Mononuclear cell (primary cell): ENCODE results near the gene GJA9. TPM values are rescaled to one million over a fixed set of nuclear protein-coding genes. Genes with fewer than 3 reads are reported as not detected.
A peak's percentile ranks its signal among the peaks of the same experiment; 100 is the strongest.

ENCODE experiments used
- H3K27me3 ChIP-seq: 2 replicates; pipeline ENCODE4 v1.6.0; 2011; ENCODE audit warnings: low read length, control low read depth; ENCODE audit not compliant: insufficient read depth
- H3K4me1 ChIP-seq: 2 replicates; pipeline ENCODE4 v1.5.1; 2011; ENCODE audit warnings: mild to moderate bottlenecking, low read length, control low read depth; ENCODE audit not compliant: insufficient read depth
- H3K4me3 ChIP-seq: 2 replicates; pipeline ENCODE4 v1.5.1; 2011; ENCODE audit warnings: mild to moderate bottlenecking, low read length, moderate library complexity
- H3K9me3 ChIP-seq: 2 replicates; pipeline ENCODE4 v1.5.1; 2011; ENCODE audit warnings: low read depth, mild to moderate bottlenecking, control low read depth, low read length
- total RNA-seq: library from RNA; depleted of rRNA; stranded (reverse); fragments of >200 nt; gene quantifications from one replicate; pipeline ENCODE4 v1.2.3, GENCODE V29; 2012

The GJA9 gene
- total RNA-seq, 1 donor = not detected

DNA sequence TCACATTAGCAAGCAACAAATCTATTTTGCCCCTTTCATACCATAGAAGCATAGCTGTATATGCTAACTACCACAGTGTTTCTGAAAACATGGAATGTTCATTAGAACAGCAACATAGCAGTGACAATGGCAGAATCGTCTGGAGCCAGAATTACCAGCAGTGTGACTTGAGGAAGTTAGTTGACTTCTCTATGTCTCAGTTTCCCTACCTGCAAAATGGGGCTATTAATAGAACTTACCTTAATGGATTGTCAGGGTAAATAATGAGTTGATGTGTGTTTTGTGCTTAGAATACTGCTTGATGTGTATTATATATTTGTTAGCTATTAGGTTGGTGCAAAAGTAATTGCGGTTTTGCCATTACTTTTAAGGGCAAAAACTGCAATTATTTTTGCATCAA, 14.8 kb upstream of the GJA9 start:
- Histone ChIP-seq H3K9me3 (no peaks in the 10 kb centered on the region), H3K27me3 (no peaks in the 10 kb centered on the region), H3K4me1 (no peaks in the 10 kb centered on the region), H3K4me3 (no peak overlapping the region)

DNA sequence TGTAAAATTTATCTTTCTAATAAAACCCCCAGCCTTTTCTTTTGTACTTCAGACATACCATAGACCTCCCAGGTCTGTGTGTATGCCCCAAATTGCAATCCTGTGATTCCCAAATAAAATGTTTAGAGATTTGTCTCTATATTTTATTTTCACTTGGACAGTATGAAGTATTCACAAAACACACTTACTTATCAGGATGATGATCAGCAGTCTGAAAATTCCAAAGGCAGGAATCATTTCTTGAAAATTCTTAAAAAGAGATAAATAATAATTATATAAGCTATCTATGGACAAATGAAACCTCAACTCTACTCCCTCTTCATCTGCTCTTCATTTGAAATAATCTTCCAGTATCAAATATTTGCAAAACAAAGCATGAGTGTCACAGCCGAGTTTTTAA, 11.6 kb upstream of the GJA9 start:
- H3K9me3 ChIP-seq = no peaks in the 10 kb centered on the region
- H3K27me3 ChIP-seq = no peaks in the 10 kb centered on the region
- no peaks in the 10 kb centered on the region for H3K4me1 ChIP-seq
- no peak overlapping the region for H3K4me3 ChIP-seq

DNA sequence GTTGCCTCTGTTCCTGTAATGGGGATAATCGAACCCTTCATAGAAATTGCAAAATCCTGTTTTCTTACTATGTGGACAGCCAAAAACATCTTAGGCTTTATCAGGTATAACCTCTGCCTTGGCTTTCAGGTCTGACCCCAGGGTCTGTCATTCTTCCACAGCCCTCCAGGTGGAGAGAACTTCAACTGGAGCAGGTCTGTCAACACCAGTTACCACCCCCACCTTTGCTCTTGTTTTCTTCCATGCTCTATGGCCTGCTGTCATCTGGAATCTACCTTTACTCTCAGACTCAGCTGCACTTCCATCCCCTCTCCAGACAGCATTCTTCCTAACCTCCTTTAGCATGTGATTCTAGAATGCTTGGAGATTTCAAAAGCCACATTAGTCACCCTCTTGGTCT, 10.4 kb upstream of the GJA9 start:
- Histone ChIP-seq H3K9me3 (no peaks in the 10 kb centered on the region), H3K27me3 (no peaks in the 10 kb centered on the region), H3K4me3 (no peak overlapping the region), H3K4me1 (no peaks in the 10 kb centered on the region)

DNA sequence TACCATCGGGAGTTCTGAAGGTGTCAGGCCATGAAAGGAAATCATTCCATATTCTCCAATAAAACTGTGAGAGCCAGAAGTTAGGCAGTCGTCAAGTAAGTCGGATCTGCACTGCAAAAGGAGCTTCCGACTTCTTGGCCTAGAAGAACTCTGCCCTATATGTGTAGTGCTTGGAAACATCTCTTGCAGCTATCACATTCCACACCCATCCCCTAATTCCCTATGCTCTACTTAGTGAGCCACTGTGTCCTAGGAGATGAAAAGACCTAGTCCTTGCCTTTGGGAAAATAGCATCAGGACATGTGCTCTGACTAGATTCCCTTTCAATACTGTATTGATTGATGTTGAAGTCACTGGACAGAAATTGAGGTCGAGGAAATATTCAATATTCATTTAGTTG, 8.2 kb upstream of the GJA9 start:
- Histone ChIP-seq H3K4me1 (no peaks in the 10 kb centered on the region), H3K4me3 (no peak overlapping the region), H3K27me3 (no peaks in the 10 kb centered on the region), H3K9me3 (no peaks in the 10 kb centered on the region)

DNA sequence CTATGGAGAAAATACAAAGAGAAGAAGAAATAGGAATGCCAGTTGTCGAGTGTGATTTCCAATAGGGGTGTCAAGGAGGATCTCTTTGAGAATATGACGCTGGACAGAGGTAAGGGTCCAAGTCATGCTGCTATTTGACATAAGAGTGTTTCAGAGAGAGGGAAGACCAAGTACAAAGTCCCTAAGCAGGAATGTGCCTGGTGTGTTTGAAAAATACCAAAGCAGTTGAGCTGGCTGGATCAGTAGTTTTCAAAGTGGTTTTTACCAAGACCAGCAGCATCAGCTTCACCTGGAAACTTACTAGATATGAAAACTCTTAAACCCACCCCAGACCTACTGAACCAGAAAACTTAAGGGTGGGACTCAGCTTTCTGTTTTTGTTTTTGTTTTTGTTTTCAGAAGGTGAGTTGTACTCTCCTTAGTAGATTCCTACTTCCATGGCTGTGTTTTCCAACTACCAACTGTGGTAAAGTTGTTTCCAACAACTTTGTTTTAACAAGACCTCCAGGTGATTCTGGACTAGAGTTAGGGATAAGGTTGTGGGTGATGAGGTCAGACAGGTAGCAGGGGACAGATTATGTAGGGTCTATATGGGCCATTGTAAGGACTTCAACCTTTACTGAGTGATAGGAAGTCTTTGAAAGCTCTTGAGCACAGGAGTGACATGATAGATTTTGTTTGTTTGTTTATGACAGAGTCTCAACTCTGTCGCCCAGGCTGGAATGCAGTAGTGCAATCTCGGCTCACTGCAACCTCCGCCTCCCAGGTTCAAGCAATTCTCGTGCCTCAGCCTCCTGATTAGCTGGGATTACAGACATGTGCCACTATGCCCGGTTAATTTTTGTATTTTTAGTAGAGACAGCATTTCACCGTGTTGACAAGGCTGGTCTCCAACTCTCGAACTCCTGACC, 7.3 kb upstream of the GJA9 start:
- Histone ChIP-seq H3K27me3 (no peaks in the 10 kb centered on the region), H3K4me1 (no peaks in the 10 kb centered on the region), H3K9me3 (no peaks in the 10 kb centered on the region), H3K4me3 (no peak overlapping the region)

DNA sequence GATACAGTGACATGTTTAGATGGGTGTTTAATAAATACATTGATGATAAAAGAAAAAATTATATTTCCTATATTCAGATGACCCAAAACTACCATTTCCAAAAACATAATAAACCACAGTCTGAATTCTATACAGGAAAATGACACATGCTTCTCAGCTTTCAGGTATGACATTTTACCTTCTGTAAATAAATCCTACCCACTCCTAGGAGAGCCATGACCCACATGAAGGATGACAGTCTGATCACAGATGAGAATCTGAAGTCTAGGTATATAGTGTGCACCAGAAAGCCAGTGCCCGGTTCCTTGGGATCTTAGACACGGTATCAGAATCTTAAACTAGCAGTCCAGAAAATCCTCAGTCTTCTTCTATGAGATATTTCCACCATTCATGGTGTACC, 3.7 kb upstream of the GJA9 start:
- H3K4me3 ChIP-seq = no peak overlapping the region
- H3K4me1 ChIP-seq = no peaks in the 10 kb centered on the region
- no peaks in the 10 kb centered on the region for H3K9me3 ChIP-seq
- H3K27me3 ChIP-seq = no peaks in the 10 kb centered on the region

DNA sequence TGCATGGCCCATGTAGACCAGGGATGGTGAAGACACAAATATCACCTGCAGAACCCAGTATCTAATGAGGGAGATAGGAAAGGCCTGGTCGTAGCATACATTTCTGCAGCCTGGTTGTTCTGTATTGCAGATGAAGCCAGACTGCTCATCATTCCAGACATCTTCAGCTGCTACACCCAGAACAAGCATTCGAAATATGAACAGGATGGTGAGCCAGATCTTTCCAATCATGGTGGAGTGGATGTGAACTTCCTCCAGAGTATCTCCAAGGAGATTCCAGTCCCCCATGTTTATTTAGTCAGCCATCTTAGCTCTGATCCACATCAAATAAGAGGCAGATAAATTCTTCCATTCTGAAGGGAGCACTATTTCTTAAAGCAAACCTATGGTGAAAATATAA, 5.6 kb downstream of the GJA9 start:
- H3K27me3 ChIP-seq = no peaks in the 10 kb centered on the region
- H3K9me3 ChIP-seq = no peaks in the 10 kb centered on the region
- no peak overlapping the region for H3K4me3 ChIP-seq
- H3K4me1 ChIP-seq = peaks cover 20% of the 10 kb centered on the region

DNA sequence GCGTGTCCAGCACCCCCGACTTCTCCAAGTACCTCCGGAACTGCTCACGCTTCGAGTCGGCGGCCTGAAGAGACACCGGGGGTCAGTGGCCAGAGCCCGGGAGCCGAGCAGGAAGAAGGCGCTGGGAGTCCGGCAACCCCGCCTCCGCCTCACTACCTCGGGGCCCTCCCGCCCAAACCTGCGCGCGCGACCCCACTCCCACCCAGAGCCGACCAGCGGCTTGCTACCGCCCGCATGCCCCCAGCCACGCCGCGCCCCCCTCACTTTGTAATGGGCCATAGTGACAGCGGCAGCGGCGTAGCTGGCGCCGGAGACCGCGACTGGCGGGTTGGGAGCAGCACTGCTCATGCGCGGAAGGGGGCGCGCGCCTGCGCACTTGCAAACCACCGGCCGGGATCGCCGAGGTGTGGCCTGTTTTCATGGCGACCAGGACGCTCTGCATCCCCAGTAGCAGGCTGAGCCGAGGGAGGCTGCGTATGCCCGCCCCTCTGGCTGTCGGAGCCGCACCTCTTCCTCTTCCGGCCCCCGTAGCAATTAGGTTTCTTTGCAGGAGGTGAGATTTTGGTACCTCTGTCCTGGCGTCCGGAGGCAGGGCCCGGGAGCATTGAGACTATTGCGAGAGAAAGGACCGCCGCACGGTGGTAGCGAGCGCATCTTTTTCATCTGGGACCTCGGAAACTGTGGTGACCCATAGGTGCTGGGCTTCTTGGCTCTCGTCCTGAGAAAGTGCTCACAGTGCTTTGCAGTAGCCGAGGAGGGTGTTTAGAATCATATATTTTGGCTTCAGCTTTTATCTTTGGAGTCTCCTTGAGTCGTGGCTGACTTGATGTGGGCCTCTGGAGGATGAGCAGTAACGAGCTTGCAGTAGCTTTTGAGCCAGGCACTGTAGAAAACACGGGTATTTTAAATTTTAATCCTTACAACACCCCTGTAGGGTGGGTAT, 8.1 kb downstream of the GJA9 start, which contains the start of gene MYCBP:
Gene MYCBP, minus strand, starts transcription at position 322 of the 943 bp plus-strand sequence. Its CDS starts 43 bp downstream, at position 279.
- H3K9me3 ChIP-seq = no peaks in the 10 kb centered on the region
- peaks cover 20% of the 10 kb centered on the region for H3K4me1 ChIP-seq
- H3K4me3 ChIP-seq = peak within 1 kb of the TSS; percentile 79
- H3K27me3 ChIP-seq = no peaks in the 10 kb centered on the region

DNA sequence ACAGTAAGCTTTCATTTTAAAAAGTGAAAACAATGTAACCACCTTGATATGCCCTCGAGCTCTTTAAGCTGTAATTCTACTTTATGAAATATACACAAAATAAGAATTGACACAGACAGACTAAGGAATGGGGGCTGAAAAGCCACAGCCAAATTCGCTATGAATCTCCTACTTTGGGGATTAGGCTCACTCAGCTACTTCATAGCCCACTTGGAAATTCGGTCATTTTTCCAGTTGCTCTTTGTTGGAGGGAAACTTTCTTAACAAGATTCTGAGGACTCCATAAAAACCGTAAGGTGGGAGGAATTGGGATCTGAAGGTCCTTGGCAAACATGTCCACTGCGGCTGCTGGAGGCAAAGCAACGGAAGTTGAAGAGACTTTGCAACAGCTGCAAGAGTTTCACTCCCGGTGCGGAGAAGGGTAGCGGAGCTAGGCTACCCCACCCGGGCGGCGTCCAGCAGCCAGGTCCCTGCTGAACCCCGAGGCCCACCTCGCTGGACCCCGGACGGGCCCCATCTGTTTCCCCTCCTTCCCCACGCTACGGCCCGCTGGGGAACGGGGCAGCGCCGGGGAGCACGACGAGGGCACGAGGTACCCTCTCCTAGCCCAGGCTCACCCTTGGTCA, 8.9 kb downstream of the GJA9 start:
- Histone ChIP-seq H3K4me3 (peak overlapping the region; percentile 79), H3K9me3 (no peaks in the 10 kb centered on the region), H3K4me1 (peaks cover 26% of the 10 kb centered on the region), H3K27me3 (no peaks in the 10 kb centered on the region)

DNA sequence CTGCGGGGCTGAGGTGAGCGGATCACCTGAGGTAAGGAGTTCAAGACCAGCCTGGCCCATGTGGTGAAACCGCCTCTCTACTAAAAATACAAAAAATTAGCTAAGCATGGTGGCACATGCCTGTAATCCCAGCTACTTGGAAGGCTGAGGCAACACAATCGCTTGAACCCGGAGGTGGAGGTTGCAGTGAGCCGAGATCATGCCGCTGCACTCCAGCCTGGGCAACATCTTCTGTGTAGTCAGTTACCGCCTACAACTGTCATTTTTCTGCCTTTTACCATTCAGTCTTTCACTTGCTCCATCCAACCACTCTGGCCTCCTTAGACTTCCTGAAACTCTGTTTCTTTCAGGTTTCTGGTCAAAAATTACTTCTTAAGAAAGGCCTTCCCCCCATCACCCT, 10.4 kb downstream of the GJA9 start:
- Histone ChIP-seq H3K4me1 (peaks cover 26% of the 10 kb centered on the region), H3K9me3 (no peaks in the 10 kb centered on the region), H3K27me3 (no peaks in the 10 kb centered on the region), H3K4me3 (no peak overlapping the region)

DNA sequence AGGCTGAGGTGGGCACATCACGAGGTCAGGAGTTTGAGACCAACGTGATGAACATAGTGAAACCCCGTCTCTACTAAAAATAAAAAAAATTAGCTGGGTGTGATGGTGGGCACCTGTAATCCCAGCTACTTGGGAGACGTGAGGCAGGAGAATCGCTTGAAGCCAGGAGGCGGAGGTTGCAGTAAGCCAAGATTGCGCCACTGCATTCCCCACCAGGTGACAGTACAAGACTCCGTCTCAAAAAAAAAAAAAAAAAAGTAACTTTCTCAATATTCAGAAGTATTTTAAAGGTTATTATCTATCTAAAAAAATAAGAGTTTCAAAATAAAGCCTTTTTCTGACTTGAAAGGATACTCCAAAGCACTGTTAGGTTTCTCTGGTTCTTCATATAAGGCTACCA, 14.2 kb downstream of the GJA9 start:
- no peak overlapping the region for H3K4me3 ChIP-seq
- H3K4me1 ChIP-seq = peaks cover 14% of the 10 kb centered on the region
- H3K9me3 ChIP-seq = no peaks in the 10 kb centered on the region
- H3K27me3 ChIP-seq = no peaks in the 10 kb centered on the region

DNA sequence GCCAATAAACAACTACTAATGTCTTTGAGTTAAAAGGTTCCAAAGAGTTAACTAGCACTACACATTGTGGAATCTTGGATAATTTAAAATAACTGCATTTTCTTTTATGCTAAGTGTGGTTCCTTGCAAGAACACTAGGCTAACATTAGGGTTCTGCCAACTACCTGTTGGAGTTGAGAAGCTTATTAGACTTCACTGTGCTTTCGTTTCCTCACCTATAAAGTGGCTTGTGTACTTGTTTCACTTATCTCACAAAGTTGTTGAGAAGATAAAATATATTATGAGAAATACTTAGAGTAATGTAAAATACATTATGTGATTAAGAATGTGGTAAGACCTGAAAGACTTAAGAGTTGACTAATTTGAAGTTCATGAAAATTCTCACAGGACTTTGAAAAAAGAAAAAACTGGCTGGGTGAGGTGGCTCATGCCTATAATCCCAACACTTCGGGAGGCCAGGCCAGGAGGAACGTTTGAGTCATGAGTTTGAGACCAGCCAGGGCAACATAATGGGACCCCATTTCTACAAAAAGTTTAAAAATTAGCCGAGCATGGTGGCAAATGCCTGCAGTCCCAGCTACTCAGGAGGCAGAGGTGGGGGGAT, 16.2 kb downstream of the GJA9 start:
- H3K4me3 ChIP-seq = no peak overlapping the region
- H3K4me1 ChIP-seq = peaks cover 21% of the 10 kb centered on the region
- H3K9me3 ChIP-seq = no peaks in the 10 kb centered on the region
- H3K27me3 ChIP-seq = no peaks in the 10 kb centered on the region

DNA sequence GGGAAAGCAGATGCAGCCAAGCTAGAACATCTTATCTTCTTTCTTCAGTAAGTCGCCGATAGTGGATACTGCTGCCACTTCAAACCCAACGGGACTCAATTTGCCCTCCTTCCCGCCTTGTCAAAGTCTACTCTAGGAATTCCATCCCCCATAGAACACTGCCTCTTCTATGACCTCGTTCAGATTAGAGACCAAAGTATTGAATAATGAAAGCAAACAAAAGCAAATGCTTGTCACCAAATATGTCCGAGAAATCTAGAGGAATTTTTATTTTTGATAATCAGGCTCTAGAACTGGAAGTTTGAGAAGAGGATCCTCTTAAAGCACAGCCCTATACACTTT, 21.0 kb downstream of the GJA9 start:
- no peaks in the 10 kb centered on the region for H3K9me3 ChIP-seq
- peak overlapping the region; percentile 61 for H3K4me3 ChIP-seq
- H3K4me1 ChIP-seq = peaks cover 37% of the 10 kb centered on the region
- H3K27me3 ChIP-seq = no peaks in the 10 kb centered on the region

DNA sequence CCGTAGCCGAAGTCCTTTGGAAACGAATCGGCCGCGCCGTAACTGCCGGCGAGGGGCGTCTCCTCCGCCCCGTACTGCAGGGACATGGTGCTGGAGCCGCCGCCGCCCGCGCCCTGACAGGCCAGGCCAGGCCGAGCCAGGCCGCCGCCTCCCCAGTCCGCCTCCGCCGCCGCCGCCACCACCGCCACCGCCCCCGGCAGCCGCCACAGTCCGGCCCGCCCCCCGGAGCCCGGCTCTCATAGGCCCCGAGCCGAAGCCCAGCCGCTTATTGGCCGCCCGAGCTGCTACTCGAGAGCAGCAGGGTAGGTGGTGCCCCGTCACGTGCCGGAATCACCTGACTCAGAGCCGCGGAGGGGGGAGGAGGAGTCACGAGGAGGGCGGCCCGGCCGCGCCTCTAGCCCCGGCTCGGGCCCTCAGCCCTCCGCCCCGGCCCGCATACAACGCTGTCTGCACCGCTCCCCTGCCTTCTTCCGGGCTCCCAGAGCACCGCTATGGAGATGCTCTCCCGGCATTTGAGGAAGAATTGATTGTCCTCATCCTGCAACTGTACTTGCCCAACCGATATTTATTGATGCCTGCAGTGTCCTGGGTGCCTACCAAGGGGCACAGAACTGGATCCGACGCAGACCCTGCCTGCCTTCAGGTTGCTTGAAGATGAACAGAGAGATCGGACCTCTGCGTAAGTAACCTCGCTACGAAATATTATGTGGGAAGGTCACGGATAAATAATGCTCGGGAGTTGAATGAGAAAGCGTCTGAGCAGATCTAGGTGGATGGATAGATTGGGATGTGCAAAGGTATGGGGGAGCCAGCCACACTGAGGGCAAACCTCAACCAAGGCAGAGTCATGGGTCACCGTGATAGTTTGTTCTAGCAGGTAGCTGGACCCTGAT, 21.6 kb downstream of the GJA9 start, which contains the start of gene RRAGC:
Gene RRAGC, minus strand, starts transcription at position 212 of the 893 bp plus-strand sequence. Its CDS starts 126 bp downstream, at position 86.
- H3K4me1 ChIP-seq = peaks cover 37% of the 10 kb centered on the region
- peak within 1 kb of the TSS; percentile 61 for H3K4me3 ChIP-seq
- H3K27me3 ChIP-seq = no peaks in the 10 kb centered on the region

More for the DNA sequence above, 21.6 kb downstream of the GJA9 start, which contains the start of gene RRAGC:
- H3K9me3 ChIP-seq = no peaks in the 10 kb centered on the region
